G401.6 (cell line): Measurements from ENCODE around the gene CDYL.
"Not testable (repeated sequence)": the region's sequence is repeated elsewhere in the genome, so short reads cannot be mapped to it uniquely, and the experiment has no call there.

ENCODE experiments used
- FAIRE-seq: peaks from 2 replicates; lab custom pipeline; 2012; peaks lifted over from hg19 to GRCh38; lab: Jason Lieb, UNC

Gene CDYL

GRCh38 chr6:4805553-4806336 lies 29.5 kb downstream of the CDYL start:
- no peak for FAIRE-seq

- FAIRE-seq, result no peak
These were observed 30.1 kb downstream of the CDYL start for GRCh38 chr6:4806337-4806725.

GRCh38 chr6:4806791-4807190 lies 30.6 kb downstream of the CDYL start:
- no peak for FAIRE-seq

GRCh38 chr6:4808396-4808795 lies 32.2 kb downstream of the CDYL start:
- FAIRE-seq, result no peak

- no peak for FAIRE-seq
These were observed 34.1 kb downstream of the CDYL start for GRCh38 chr6:4809999-4810918.

- no peak for FAIRE-seq
These were observed 35.9 kb downstream of the CDYL start for GRCh38 chr6:4812068-4812467.

GRCh38 chr6:4813055-4813454 lies 36.9 kb downstream of the CDYL start:
- no peak for FAIRE-seq

GRCh38 chr6:4814212-4814611 lies 38.0 kb downstream of the CDYL start:
- no peak for FAIRE-seq

GRCh38 chr6:4814987-4815386 lies 38.8 kb downstream of the CDYL start:
- FAIRE-seq, result no peak

GRCh38 chr6:4815584-4815983 lies 39.4 kb downstream of the CDYL start:
- no peak for FAIRE-seq

- no peak for FAIRE-seq
These were observed 40.7 kb downstream of the CDYL start for GRCh38 chr6:4816904-4817303.

GRCh38 chr6:4817551-4817950 lies 41.3 kb downstream of the CDYL start:
- no peak for FAIRE-seq

- FAIRE-seq, result no peak
These were observed 42.2 kb downstream of the CDYL start for GRCh38 chr6:4818272-4818938.

GRCh38 chr6:4819706-4820283 lies 43.6 kb downstream of the CDYL start:
- no peak for FAIRE-seq

GRCh38 chr6:4820704-4821276 lies 44.6 kb downstream of the CDYL start:
- no peak for FAIRE-seq

- no peak for FAIRE-seq
These were observed 46.3 kb downstream of the CDYL start for GRCh38 chr6:4822476-4822875.

- no peak for FAIRE-seq
These were observed 52.0 kb downstream of the CDYL start for GRCh38 chr6:4828187-4828698.

GRCh38 chr6:4829089-4829488 lies 52.9 kb downstream of the CDYL start:
- no peak for FAIRE-seq

GRCh38 chr6:4835540-4835939 lies 59.3 kb downstream of the CDYL start:
- FAIRE-seq, result not testable (repeated sequence)

GRCh38 chr6:4840169-4840568 lies 64.0 kb downstream of the CDYL start:
- FAIRE-seq, result no peak

GRCh38 chr6:4844108-4844507 lies 67.9 kb downstream of the CDYL start:
- FAIRE-seq, result no peak

- no peak for FAIRE-seq
These were observed 70.2 kb downstream of the CDYL start for GRCh38 chr6:4846387-4846786.
